ENCODE measurements around the gene HPCAL1. TPM values are rescaled to one million over a fixed set of nuclear protein-coding genes. Genes with fewer than 3 reads are reported as not detected.

Gene HPCAL1
- total RNA-seq, 1 experiment from 2014 or later = 5.0 TPM

- H3K36me3 ChIP-seq (ENCODE audit: insufficient read depth, low read length) = no peaks in the 10 kb centered on the region
- no peak overlapping the region for H3K27ac ChIP-seq (ENCODE audit: low read length)
- H3K9me2 ChIP-seq (replicated peaks; ENCODE audit: insufficient read depth, low read length) = no peaks in the 10 kb centered on the region
- no peak overlapping the region for H3K9ac ChIP-seq (ENCODE audit: low read length)
- H4K20me1 ChIP-seq (ENCODE audit: insufficient read depth, low read depth, low read length) = 0 out of 2 replicates have a peak, but pooled peaks cover 4% of the 10 kb centered on the region
- DNase-seq = no peak
- H3K9me3 ChIP-seq (ENCODE audit: low read length) = no peaks in the 10 kb centered on the region
- H3K4me2 ChIP-seq (ENCODE audit: low read depth, low read length, poor library complexity, severe bottlenecking) = no peak overlapping the region
- no peaks in the 10 kb centered on the region for H3K79me2 ChIP-seq (ENCODE audit: low read length)
- H3K4me1 ChIP-seq (ENCODE audit: low read length) = peaks cover 4% of the 10 kb centered on the region; the same call in 1 of the 2 replicates
- no peak overlapping the region for H3K4me3 ChIP-seq (ENCODE audit: low read length)
- H2AFZ ChIP-seq (ENCODE audit: low read length) = no peak overlapping the region
- H3K27me3 ChIP-seq (ENCODE audit: low read length) = no peaks in the 10 kb centered on the region
These were observed 87.7 kb downstream of the HPCAL1 start for GRCh38 chr2:10390369-10390801.

GRCh38 chr2:10392100-10392499 lies 89.4 kb downstream of the HPCAL1 start:
- Histone ChIP-seq H3K27ac (ENCODE audit: low read length) (no peak overlapping the region), H3K9me3 (ENCODE audit: low read length) (no peaks in the 10 kb centered on the region), H3K9ac (ENCODE audit: low read length) (no peak overlapping the region), H3K9me2 (replicated peaks; ENCODE audit: insufficient read depth, low read length) (no peaks in the 10 kb centered on the region), H3K36me3 (ENCODE audit: insufficient read depth, low read length) (no peaks in the 10 kb centered on the region), H3K4me3 (ENCODE audit: low read length) (no peak overlapping the region), H4K20me1 (ENCODE audit: insufficient read depth, low read depth, low read length) (0 out of 2 replicates have a peak, but pooled peaks cover 4% of the 10 kb centered on the region), H3K27me3 (ENCODE audit: low read length) (no peaks in the 10 kb centered on the region), H2AFZ (ENCODE audit: low read length) (no peak overlapping the region), H3K4me2 (ENCODE audit: low read depth, low read length, poor library complexity, severe bottlenecking) (no peak overlapping the region), H3K79me2 (ENCODE audit: low read length) (no peaks in the 10 kb centered on the region), H3K4me1 (ENCODE audit: low read length) (peaks cover 4% of the 10 kb centered on the region; the same call in 1 of the 2 replicates)
- DNase-seq = no peak

GRCh38 chr2:10392548-10392947 lies 89.8 kb downstream of the HPCAL1 start:
- H3K9ac ChIP-seq (ENCODE audit: low read length) = no peak overlapping the region
- H2AFZ ChIP-seq (ENCODE audit: low read length) = no peak overlapping the region
- H3K4me1 ChIP-seq (ENCODE audit: low read length) = peaks cover 4% of the 10 kb centered on the region; the same call in 1 of the 2 replicates
- no peaks in the 10 kb centered on the region for H3K27me3 ChIP-seq (ENCODE audit: low read length)
- H3K79me2 ChIP-seq (ENCODE audit: low read length) = no peaks in the 10 kb centered on the region
- H3K4me3 ChIP-seq (ENCODE audit: low read length) = no peak overlapping the region
- H3K9me3 ChIP-seq (ENCODE audit: low read length) = no peaks in the 10 kb centered on the region
- no peaks in the 10 kb centered on the region for H3K36me3 ChIP-seq (ENCODE audit: insufficient read depth, low read length)
- no peaks in the 10 kb centered on the region for H3K9me2 ChIP-seq (replicated peaks; ENCODE audit: insufficient read depth, low read length)
- H4K20me1 ChIP-seq (ENCODE audit: insufficient read depth, low read depth, low read length) = 0 out of 2 replicates have a peak, but pooled peaks cover 4% of the 10 kb centered on the region
- no peak overlapping the region for H3K27ac ChIP-seq (ENCODE audit: low read length)
- no peak overlapping the region for H3K4me2 ChIP-seq (ENCODE audit: low read depth, low read length, poor library complexity, severe bottlenecking)
- no peak for DNase-seq

GRCh38 chr2:10392951-10393639 lies 90.4 kb downstream of the HPCAL1 start:
- Histone ChIP-seq H3K4me3 (ENCODE audit: low read length) (no peak overlapping the region), H3K9me2 (replicated peaks; ENCODE audit: insufficient read depth, low read length) (no peaks in the 10 kb centered on the region), H3K4me1 (ENCODE audit: low read length) (peaks cover 4% of the 10 kb centered on the region; the same call in 1 of the 2 replicates), H2AFZ (ENCODE audit: low read length) (no peak overlapping the region), H4K20me1 (ENCODE audit: insufficient read depth, low read depth, low read length) (0 out of 2 replicates have a peak, but pooled peaks cover 4% of the 10 kb centered on the region), H3K9ac (ENCODE audit: low read length) (no peak overlapping the region), H3K36me3 (ENCODE audit: insufficient read depth, low read length) (no peaks in the 10 kb centered on the region), H3K27me3 (ENCODE audit: low read length) (no peaks in the 10 kb centered on the region), H3K9me3 (ENCODE audit: low read length) (no peaks in the 10 kb centered on the region), H3K4me2 (ENCODE audit: low read depth, low read length, poor library complexity, severe bottlenecking) (no peak overlapping the region), H3K27ac (ENCODE audit: low read length) (no peak overlapping the region), H3K79me2 (ENCODE audit: low read length) (no peaks in the 10 kb centered on the region)
- DNase-seq = no peak

- Histone ChIP-seq H3K9ac (ENCODE audit: low read length) (no peak overlapping the region), H3K27ac (ENCODE audit: low read length) (no peak overlapping the region), H3K79me2 (ENCODE audit: low read length) (no peaks in the 10 kb centered on the region), H3K9me3 (ENCODE audit: low read length) (no peaks in the 10 kb centered on the region), H3K4me3 (ENCODE audit: low read length) (no peak overlapping the region), H3K27me3 (ENCODE audit: low read length) (no peaks in the 10 kb centered on the region), H4K20me1 (ENCODE audit: insufficient read depth, low read depth, low read length) (0 out of 2 replicates have a peak, but pooled peaks cover 4% of the 10 kb centered on the region), H3K4me2 (ENCODE audit: low read depth, low read length, poor library complexity, severe bottlenecking) (no peak overlapping the region), H3K36me3 (ENCODE audit: insufficient read depth, low read length) (no peaks in the 10 kb centered on the region), H2AFZ (ENCODE audit: low read length) (no peak overlapping the region), H3K9me2 (replicated peaks; ENCODE audit: insufficient read depth, low read length) (no peaks in the 10 kb centered on the region), H3K4me1 (ENCODE audit: low read length) (peaks cover 4% of the 10 kb centered on the region; the same call in 1 of the 2 replicates)
- DNase-seq = no peak
These were observed 90.9 kb downstream of the HPCAL1 start for GRCh38 chr2:10393640-10393982.

DNA sequence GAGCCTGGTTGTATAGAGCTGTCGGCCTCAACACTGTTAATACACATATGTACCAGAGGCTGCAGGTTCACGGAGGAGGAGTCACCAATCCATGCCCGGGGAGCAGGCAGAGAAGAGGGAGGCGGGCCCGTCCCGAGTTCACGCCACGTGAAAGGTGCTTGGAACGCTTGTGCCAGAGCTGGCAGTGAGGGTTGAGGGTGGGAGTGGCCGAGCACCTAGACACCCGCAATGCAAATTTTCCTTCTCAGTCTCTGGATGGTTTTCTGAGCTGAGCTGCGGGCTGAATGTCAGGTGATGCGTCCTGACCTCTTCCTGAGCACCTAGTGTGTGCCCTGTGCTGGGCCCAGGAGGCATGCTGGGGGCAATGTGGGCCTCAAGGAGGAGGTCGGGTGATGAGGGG lies 93.2 kb downstream of the HPCAL1 start:
- H3K9ac ChIP-seq (ENCODE audit: low read length) = no peak overlapping the region
- no peaks in the 10 kb centered on the region for H3K9me2 ChIP-seq (replicated peaks; ENCODE audit: insufficient read depth, low read length)
- no peak overlapping the region for H3K27ac ChIP-seq (ENCODE audit: low read length)
- H3K79me2 ChIP-seq (ENCODE audit: low read length) = no peaks in the 10 kb centered on the region
- H2AFZ ChIP-seq (ENCODE audit: low read length) = no peak overlapping the region
- H3K9me3 ChIP-seq (ENCODE audit: low read length) = peaks cover 8% of the 10 kb centered on the region
- no peak for DNase-seq
- no peaks in the 10 kb centered on the region for H3K27me3 ChIP-seq (ENCODE audit: low read length)
- no peak overlapping the region for H3K4me2 ChIP-seq (ENCODE audit: low read depth, low read length, poor library complexity, severe bottlenecking)
- no peaks in the 10 kb centered on the region for H3K4me1 ChIP-seq (ENCODE audit: low read length)
- no peak overlapping the region for H3K4me3 ChIP-seq (ENCODE audit: low read length)
- H4K20me1 ChIP-seq (ENCODE audit: insufficient read depth, low read depth, low read length) = no peaks in the 10 kb centered on the region
- no peaks in the 10 kb centered on the region for H3K36me3 ChIP-seq (ENCODE audit: insufficient read depth, low read length)

GRCh38 chr2:10396464-10396863 lies 93.8 kb downstream of the HPCAL1 start:
- Histone ChIP-seq H3K27ac (ENCODE audit: low read length) (no peak overlapping the region), H3K9me2 (replicated peaks; ENCODE audit: insufficient read depth, low read length) (no peaks in the 10 kb centered on the region), H3K36me3 (ENCODE audit: insufficient read depth, low read length) (no peaks in the 10 kb centered on the region), H3K27me3 (ENCODE audit: low read length) (no peaks in the 10 kb centered on the region), H3K4me1 (ENCODE audit: low read length) (no peaks in the 10 kb centered on the region), H3K9me3 (ENCODE audit: low read length) (peaks cover 8% of the 10 kb centered on the region), H3K4me3 (ENCODE audit: low read length) (no peak overlapping the region), H3K9ac (ENCODE audit: low read length) (no peak overlapping the region), H3K4me2 (ENCODE audit: low read depth, low read length, poor library complexity, severe bottlenecking) (no peak overlapping the region), H2AFZ (ENCODE audit: low read length) (no peak overlapping the region), H3K79me2 (ENCODE audit: low read length) (no peaks in the 10 kb centered on the region), H4K20me1 (ENCODE audit: insufficient read depth, low read depth, low read length) (no peaks in the 10 kb centered on the region)
- DNase-seq = no peak

DNA sequence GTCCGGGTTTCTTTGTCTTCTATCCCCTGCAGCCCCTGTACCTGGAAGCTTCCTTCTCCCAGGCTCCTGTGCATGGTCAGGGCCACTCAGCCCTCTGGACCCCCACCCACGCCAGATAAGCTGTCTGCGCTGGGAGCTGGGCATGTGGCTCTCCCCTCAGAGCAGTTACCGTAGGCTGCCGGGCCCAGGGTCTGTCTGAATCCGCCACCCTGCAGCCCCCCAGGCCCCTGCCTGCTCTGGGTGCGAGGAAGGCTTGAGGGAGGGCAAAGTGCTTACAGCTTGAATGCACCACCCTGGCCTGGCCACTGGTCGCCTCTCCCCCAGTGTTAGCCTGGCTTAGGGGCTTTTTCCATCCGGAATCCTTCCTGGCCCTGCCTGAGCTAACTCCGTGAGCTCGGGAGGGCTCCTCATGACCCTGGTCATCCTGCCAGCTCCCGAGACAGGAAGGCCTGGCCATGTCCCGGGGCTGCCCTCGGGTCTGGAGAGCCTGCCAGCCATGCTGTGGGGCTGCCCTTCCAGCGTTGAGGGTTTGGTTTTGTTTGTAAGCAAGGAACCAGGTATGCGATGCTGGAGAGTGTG lies 94.7 kb downstream of the HPCAL1 start:
- no peaks in the 10 kb centered on the region for H3K4me1 ChIP-seq (ENCODE audit: low read length)
- no peak overlapping the region for H3K27ac ChIP-seq (ENCODE audit: low read length)
- H2AFZ ChIP-seq (ENCODE audit: low read length) = no peak overlapping the region
- H3K9me2 ChIP-seq (replicated peaks; ENCODE audit: insufficient read depth, low read length) = no peaks in the 10 kb centered on the region
- H3K9ac ChIP-seq (ENCODE audit: low read length) = no peak overlapping the region
- no peak overlapping the region for H3K4me3 ChIP-seq (ENCODE audit: low read length)
- no peaks in the 10 kb centered on the region for H4K20me1 ChIP-seq (ENCODE audit: insufficient read depth, low read depth, low read length)
- no peaks in the 10 kb centered on the region for H3K36me3 ChIP-seq (ENCODE audit: insufficient read depth, low read length)
- H3K27me3 ChIP-seq (ENCODE audit: low read length) = no peaks in the 10 kb centered on the region
- H3K9me3 ChIP-seq (ENCODE audit: low read length) = peaks cover 8% of the 10 kb centered on the region
- no peak overlapping the region for H3K4me2 ChIP-seq (ENCODE audit: low read depth, low read length, poor library complexity, severe bottlenecking)
- DNase-seq = no peak
- H3K79me2 ChIP-seq (ENCODE audit: low read length) = no peaks in the 10 kb centered on the region
